Glomerular visceral epithelial cell (primary cell): ENCODE data around the gene KRTAP12-1.

Experiments used
- DNase-seq: peaks from one replicate; pipeline ENCODE4 v3.0.0-alpha.2; 2016; ENCODE audit errors: extremely low spot score

The KRTAP12-1 gene, protein sequence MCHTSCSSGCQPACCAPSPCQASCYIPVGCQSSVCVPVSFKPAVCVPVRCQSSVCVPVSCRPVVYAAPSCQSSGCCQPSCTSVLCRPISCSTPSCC

DNA sequence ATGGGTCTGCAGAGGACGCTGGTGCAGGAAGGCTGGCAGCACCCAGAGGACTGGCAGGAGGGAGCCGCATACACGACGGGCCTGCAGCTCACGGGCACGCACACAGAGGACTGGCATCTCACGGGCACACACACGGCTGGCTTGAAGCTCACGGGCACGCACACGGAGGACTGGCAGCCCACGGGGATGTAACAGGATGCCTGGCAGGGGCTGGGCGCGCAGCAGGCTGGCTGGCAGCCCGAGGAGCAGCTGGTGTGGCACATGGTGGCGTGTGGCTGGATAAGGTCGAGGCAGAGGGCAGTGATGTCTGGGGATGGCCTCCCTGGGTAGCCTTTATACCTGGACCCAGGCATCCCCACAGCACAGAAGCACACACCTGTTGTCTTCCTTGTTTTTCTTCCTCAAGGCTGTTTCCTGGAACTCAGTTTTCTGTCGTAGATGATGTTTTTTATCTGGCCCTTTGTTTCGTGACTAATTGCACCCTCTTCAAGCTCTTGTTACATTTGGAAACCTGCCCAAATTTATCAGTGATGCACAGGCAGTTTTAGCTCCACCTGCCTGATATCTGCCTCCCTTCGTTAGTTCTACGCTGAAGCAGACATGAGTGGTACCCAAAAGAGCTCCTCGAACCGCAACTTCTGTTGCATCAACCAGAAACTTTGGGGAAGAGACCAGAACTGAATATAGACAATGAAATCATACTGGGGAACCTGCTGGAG, at the start of gene KRTAP12-1:
KRTAP12-1 (minus strand) TSS at position 303 of the 719 bp plus-strand sequence; CDS start at position 263, 40 bp downstream.
- DNase-seq: no peak

DNA sequence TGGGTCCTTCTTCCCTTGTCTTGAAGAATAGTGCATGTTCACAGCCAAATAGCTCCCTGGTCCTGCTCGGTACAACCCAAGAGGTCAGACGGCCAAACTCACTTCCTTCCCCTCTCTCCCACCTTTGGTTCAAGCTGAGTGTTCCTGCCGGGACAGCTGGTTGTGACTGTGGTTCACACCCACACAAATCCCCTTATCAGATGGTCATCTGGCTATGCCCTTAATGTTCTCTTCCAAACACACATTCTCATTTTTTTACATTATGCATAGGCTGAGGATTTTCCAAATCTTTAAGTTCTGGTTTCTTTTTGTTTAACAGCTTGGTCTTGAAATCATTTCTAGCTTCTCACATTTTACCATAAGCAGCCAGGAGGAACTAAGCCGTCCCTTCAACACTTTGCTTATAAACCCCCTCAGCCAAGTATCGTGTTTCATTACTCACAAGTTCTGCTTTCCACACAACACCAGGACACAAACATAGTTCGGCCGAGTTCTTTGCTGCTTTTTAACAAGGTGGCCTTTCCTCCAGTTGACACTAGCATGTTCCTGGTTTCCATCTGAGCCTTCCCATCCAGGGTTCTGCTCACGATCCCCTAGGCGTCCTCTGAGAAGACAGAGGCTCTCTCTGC, 49.1 kb upstream of the KRTAP12-1 start:
- DNase-seq: no peak

DNA sequence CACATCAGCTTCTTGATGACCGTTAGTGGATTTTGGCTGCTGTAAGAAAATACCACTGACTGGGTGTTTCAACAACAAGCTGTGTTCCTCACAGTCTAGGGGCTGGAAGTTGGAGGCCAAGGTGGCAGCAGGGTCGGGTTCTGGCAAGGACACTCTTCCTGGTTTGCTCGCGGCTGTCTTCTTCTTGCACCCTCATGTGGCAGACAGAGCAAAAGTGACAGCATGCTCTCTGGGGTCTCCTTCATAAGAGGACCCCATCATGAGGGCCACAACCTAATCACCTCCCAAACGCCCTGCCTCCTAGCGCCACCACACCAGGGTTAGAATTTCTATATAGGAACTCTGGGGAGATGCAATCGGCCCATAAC, 48.0 kb upstream of the KRTAP12-1 start:
- no peak for DNase-seq

DNA sequence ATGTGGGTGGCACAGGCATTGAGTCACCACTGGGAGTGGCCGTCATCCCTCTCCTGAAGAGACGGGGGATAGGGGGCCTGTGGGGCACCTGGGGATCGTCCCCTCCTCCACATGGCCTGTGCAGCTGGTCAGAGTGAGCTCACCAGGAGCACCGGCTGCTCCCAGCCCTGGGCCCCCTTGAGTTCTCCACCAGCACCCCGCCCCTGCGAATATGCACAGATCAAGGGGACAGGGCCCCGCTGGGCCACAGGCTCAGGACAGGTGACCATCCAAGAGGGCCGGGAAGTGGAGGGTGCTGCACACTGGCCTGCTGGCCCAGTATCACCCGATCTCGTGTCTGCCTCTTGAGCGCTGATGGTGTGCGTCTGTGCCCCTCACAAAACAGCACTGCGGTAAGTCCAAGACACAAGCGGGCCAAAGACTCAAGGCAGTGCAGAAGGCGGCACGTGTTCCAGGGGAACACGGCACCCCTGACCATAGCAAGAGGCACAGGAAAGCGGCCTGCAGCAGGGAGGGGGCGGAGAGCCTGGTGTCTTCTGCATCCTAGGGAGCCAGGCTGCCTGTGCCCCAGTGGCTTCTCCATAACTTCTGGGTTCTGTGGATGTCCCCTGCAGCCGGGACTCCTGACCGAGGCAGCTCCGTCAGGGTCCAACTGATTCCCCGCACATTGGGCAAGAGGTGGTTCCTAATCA, 47.5 kb upstream of the KRTAP12-1 start:
- no peak for DNase-seq

DNA sequence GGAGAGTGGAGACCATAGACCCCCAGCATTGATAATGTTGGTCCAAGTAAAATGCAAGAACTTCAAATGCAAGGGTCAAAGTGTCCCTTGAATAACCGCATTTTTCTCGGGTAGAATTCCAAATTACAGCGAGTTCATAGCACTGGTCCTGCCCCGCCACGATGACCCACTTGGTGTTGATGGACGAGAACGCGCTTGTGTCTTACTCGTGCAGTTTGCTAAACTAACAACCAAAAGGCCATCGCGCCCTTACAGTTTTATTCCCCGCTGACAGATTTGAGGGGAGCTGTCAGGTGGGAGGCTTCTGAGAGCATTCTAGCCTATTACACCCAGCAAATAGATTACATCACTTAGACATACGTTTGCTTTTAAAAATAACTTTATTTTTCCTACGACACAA, 46.8 kb upstream of the KRTAP12-1 start:
- no peak for DNase-seq

DNA sequence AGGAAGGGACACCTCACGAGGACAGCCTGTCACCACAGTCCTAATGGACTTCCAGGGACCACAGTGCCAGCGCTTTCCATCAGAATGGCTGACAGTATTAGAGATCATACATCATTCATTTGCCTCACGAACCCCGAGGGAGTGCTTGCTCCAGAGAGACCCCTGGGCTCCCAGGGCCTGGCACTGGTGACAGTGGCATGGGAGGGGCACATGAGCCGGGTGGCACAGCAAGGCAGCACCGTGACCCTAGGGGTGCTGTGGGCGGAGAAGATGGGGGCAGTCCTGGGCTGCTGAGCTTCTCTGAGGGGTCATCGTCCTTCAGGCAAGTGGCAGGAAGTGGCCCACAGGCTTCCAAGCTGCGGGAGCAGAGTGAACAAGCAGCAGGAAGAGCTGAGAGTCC, 45.8 kb upstream of the KRTAP12-1 start:
- DNase-seq: no peak

DNA sequence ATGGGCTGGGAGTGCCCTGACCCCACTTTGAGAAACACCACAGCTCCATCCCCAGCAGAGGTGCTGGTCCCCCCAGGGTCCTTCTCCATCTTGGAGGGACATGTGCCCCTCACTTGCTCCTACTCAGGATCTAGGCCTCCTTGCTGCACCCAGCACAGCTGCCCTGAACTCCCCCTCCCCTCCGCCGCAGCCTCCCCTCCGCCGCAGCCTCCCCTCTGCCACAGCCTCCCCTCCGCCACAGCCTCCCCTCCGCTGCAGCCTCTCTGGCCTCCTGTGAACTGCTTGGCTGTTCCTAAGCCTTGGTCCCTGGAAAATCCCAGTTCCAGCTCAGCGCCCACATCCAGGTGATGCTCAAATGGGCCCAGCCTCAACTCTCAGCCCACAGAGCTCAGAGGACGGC, 45.4 kb upstream of the KRTAP12-1 start:
- DNase-seq: no peak

DNA sequence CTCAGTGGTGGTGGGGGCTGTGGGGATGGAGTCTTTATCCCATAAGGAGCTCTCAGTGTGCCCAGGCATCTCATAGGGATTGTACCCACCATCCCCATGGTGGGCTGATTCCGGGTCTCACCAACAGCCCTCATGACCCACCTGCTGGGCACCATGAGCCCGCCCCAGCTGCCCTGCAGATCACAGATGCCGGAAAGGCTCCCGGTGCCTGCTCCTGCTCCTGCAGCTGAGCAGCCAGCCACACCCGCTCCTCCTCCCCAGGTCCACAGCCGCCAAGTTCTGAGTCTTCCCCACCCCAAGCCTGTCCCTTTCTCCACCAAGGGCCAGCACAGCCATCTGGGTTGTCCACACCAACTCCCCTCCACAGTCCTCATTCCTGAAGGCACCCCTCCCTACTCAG, 44.9 kb upstream of the KRTAP12-1 start:
- no peak for DNase-seq

DNA sequence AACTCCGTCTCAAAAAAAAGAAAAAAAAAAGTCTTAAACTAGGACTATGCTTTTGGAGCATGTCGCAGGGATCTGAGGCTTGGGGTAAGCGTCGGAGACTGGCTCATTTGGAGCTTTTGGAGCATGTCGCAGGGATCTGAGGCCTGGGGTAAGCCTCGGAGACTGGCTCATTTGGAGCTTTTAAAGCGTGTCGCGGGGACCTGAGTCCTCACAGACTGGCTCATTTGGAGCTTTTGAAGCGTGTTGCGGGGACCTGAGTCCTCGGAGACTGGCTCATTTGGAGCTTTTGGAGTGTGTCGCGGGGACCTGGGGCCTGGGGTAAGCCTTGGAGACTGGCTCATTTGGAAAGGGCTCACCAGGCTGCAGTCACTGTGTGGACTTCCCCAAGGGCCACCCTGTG, 43.0 kb upstream of the KRTAP12-1 start:
- DNase-seq: no peak

DNA sequence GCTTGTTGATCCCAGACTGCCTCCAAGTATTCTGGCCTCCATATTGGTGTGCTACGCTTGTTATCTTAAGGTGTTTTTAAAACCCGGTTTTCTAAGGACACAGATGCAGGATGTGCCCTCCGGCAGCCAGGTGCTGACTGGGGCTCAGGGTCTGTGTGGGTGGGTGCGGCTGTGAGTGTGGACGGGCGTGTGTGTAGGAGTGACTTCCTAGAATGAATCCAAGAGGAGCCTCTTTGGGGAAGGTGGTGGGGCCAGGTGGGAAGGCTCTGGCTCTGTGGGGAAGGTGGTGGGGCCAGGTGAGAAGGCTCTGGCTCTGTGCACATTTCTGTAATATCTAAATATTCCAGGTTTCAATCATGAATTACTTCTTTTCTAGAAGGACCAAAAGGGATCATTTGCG, 42.2 kb upstream of the KRTAP12-1 start:
- no peak for DNase-seq

DNA sequence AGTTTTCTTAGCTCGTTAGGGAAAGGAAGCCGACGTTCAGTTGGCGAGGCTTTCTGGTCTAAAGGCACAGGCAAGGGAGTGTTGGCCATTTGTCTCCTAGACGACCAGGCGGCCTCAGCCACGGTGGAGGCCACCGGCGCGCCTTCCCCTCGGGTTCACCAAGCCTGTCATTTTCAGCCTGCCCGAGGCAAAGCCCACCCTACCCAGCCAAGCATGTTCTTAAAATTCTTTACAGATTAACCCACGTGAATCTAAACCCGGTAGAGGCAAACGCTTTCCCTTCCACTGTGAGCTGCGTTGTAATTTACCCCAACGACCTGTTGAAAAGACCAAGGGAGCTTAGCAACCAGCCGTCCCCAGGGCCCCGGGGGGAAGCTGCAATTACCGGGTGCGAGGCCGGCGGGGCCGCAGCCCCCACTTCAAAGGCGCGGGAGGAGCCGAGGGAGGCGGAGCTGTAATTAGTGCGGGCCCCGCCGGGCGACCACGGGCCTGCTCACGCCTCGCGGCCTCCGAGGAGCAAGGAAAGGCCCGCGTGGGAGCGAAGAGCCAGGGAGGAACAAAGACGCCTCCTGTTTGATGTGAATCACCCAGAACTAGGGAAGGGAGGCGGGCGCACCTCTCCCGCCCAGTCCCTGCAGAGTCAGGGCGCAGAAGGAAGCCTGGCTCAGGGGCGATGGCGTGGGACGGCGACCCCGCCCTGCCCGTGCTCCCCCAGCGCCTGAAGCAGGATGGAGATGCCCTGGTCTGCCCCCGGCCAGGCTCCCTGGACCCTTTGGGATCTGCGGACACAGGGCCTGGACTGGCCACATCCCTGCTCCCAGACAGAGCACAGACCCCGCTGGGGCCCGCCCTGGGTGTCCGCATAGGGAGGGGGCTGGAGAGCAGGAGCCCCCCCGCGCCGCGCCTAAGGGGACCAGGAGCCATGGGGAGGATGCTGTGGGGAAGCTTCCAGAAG, 41.5 kb upstream of the KRTAP12-1 start:
- DNase-seq: no peak

DNA sequence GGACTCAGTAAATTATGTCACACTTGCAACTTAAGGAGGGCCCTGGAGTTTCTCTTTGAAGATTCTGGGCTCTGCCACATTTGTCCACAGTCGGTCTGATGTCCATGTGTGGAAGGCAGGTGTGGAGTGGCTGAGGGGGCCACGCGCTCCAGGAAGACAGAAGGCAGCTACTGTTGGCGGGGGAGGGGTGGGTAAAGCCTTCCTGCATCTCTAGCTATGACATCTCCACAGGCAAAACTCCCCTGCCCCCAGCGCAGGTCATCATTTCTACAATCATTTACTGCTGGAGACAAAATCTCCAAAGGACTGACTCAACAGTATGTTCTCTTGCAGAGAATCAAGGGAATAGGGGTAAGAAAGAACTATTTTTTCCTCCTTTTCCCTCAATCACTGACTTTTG, 40.8 kb upstream of the KRTAP12-1 start:
- DNase-seq: no peak

DNA sequence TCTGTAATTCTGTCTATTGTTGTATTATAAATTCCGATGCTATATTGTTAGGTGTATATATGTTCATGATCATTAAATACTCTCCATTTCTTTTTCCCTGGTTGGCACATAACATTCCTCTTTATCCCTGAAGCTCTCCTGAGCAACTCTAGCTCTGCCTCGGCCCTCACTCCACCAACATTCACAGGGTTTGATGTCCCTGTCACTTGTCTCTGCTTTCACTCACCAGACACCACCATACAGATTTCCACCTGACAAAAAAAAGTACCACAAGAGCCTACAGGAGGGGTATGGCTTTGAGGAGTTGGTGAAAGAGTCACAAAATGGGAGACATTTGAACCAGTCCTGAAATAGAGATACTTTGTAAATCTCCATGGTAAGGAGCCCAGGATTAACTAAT, 38.2 kb upstream of the KRTAP12-1 start:
- no peak for DNase-seq

DNA sequence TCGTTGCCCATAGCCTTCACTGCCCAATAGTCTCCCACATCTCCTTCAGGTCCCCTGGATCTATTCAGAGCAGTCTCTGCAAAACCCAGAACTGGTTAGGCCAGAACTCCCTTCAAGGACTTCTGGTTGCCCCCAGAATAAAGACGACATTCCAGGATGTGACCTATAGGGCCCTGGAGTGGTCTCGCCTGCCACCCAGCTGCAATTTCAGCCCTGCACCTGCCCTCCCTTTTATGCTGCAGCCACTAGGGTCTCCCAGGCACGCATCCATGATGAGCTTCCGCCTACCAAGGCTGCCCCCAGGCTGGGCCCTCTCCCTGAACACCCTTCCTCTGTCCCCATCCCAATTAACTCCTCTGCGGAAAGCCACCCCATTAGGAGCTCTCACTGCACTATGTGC, 36.6 kb upstream of the KRTAP12-1 start:
- DNase-seq: no peak

DNA sequence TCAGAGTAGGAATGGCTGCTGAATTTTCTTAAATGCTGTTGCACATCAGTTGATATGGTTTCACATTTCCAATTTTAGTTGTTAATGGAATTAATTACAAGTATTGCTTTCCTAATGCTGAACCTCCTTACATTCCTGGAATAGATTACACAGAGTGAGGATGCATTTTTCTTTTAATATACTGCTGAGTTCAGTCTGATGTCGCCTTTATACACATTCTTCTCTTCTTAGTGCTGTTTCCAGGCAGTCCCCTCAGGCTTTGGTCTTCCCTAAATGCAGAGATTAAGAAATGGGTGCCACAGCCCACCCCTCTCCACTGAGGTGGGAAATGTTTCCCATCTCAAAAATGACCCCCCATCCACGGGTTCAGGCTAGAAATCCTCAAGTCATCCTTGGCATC, 36.1 kb upstream of the KRTAP12-1 start:
- DNase-seq: no peak

DNA sequence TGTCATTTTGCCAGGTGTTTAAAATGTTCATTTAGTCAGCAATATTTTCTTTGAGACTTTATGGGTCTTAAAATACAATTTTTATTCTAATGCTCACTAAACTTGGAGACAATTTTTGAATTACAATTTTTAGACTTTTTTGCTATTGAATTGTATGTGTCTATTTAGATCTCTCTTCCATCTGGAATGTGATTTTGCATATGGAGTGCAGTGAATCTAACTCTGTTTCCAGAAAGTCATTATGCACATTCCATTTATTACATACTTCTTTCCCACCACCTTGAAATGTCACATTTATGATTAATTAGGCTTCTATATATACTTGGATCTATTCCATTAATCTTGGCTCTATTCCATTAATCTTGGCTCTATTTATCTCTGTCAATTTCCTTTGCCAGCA, 35.0 kb upstream of the KRTAP12-1 start:
- DNase-seq: no peak

DNA sequence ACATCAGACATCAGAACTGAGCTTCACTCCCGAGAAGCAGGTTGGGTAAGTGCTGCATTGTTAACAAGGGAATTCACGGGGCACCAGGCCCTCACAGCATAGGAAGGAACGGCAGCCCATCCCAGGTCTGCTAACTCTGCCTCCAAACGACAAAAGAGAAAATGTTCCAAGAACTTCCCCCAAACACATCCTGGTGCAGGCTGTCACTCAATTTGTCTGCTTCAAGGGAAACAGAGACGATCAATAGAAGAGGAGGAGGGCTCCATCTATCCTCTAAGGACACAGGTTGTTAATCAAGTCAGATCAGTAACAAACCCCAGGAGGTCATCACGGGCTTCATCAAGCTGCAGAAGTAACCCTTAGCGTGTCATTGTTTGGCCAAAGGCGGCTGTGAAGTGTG, 32.9 kb upstream of the KRTAP12-1 start:
- DNase-seq: no peak

DNA sequence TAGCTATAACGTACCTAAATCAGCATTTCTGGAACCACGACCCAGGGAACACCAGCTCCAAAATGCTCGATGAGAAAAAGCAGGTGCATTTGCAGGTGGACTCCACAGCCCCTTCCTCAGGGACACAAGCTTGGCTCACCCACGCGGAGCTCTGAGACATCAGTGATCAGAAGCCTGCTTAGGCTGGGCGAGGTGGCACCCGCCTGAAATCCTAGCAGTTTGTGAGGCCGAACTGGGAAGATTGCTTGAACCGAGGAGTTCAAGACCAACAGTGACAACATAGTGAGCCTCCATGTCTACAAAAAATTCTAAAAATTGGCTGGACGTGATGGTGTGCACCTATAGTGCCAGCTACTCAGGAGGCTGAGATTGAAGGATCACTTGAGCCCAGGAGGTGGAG, 31.9 kb upstream of the KRTAP12-1 start:
- DNase-seq: no peak

DNA sequence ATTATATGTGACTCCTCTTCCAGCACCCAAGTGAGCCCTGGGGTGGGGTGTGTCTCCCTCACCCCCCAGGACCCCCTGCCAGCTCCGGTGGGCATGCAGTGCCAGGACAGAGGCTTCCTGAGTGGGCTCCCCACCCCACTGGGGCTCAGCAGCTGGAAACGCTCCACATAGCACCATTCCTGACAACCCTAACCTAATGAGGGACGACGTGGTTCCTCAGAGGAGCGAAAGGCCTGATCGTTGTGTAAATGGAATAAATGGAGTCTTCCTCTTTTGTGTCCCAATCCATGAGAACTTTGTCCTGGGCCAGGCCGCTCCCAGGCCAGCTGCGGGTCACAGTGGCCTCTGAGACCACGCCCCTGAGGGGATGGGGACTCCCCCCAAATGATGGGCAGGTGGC, 31.2 kb upstream of the KRTAP12-1 start:
- DNase-seq: no peak

DNA sequence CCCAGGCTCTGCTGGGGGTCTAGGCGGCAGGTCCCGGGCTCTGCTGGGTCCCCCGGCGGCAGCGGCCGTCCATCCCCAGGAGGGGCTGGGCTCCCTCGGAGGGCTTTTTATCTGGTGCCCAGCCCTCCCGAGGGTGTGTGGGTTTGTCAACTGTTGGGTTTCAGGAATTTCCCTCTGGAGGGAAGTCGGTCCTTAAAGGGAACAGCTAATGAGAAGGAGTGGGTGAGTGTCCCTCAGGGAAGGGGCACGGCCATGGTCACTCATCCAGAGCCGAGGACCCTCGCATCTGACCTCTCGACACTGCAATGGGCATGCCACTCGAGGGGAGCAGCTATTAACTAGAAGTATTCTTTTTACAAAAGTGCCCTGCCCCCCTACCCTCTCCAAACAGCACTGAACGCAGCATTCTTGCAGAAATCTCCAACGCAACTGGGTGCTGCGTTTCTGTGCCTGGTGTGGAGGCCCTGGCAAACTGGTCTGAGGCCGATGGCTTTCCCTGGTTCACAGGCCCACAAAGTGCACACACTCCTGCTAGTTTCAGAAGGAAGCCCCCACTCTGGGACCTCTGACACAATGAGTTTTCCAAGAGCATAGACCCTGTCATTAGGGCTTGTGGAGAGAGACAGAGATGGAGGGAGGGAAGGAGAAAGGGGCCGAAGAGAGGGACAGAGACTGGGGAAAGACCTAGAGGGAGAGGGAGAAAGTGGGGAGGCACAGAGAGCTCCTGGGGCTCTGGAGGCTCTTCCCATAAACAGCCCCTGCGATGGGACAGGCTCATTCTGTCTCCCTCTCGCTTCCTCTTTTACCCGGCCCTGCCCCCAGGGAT, 30.5 kb upstream of the KRTAP12-1 start:
- DNase-seq: no peak
